Natural killer cell (primary cell): Measurements from ENCODE around the gene TNP1. TPM values are rescaled to one million over a fixed set of nuclear protein-coding genes. Genes with fewer than 3 reads are reported as not detected.

Experiments
- ATAC-seq, 3 donors: fragments of 150-1000 bp in 2 of 3; fragments of 200-7000 bp in 1 of 3; cut with Tn5 transposase; 1 replicate in 1 of 3; 2 replicates in 2 of 3; pipeline ENCODE4 v1.10.0; 2021; ENCODE audit warnings: mild to moderate bottlenecking in 2 of 3, moderate library complexity in 2 of 3
- DNase-seq, 2 donors: peaks; one replicate each; pipeline versions ENCODE4 v3.0.0 to v3.0.0-alpha.2; 2013 to 2021; ENCODE audit warnings: mixed read lengths in 1 of 2
- H3K27ac ChIP-seq: one replicate; pipeline ENCODE4 v1.5.1; 2013; ENCODE audit warnings: mild to moderate bottlenecking, low read length
- H3K27me3 ChIP-seq: one replicate; pipeline ENCODE4 v1.6.1; 2013; ENCODE audit warnings: low read length; ENCODE audit not compliant: control insufficient read depth, insufficient read depth
- H3K36me3 ChIP-seq: one replicate; pipeline ENCODE4 v1.6.1; 2013; ENCODE audit warnings: low read length; ENCODE audit not compliant: control insufficient read depth, insufficient read depth
- H3K4me1 ChIP-seq: one replicate; pipeline ENCODE4 v1.6.1; 2013; ENCODE audit warnings: low read length; ENCODE audit not compliant: control insufficient read depth, insufficient read depth
- H3K4me3 ChIP-seq: one replicate; pipeline ENCODE4 v1.5.1; 2013; ENCODE audit warnings: low read length
- H3K9me3 ChIP-seq: one replicate; pipeline ENCODE4 v1.6.1; 2013; ENCODE audit warnings: low read length; ENCODE audit not compliant: control insufficient read depth, insufficient read depth
- H3K27ac Mint-ChIP-seq, 2 donors: one replicate each; pipeline ENCODE4 v1.8.0; 2022; ENCODE audit warnings: mild to moderate bottlenecking in 2 of 2, mixed read lengths in 2 of 2, moderate library complexity in 1 of 2
- H3K27me3 Mint-ChIP-seq, 2 donors: one replicate each; pipeline ENCODE4 v1.8.0; 2022; ENCODE audit warnings: low read depth in 2 of 2, mixed read lengths in 2 of 2
- H3K36me3 Mint-ChIP-seq: one replicate; pipeline ENCODE4 v1.8.0; 2022; ENCODE audit warnings: mixed read lengths
- H3K4me1 Mint-ChIP-seq, 2 donors: one replicate each; pipeline ENCODE4 v1.8.0; 2022; ENCODE audit warnings: mixed read lengths in 2 of 2
- H3K4me3 Mint-ChIP-seq: one replicate; pipeline ENCODE4 v1.8.0; 2022; ENCODE audit warnings: mild to moderate bottlenecking, moderate library complexity, mixed read lengths
- H3K9me3 Mint-ChIP-seq, 2 donors: one replicate each; pipeline ENCODE4 v1.8.0; 2022; ENCODE audit warnings: mixed read lengths in 2 of 2
- WGBS: methylation state at CpG from one replicate; pipeline ENCODE4 v1.1.7; 2013; ENCODE audit warnings: missing lambda C conversion rate; ENCODE audit not compliant: insufficient coverage; 5-methylcytosine and 5-hydroxymethylcytosine counted together
- intact Hi-C: fragments of 100-400 bp; cut with micrococcal nuclease; formaldehyde crosslinking; loops from one replicate; pipeline ENCODE4 v1.14.2; 2022
- total RNA-seq, 4 donors: library from RNA; stranded (reverse); fragments of 120-200 nt in 1 of 4; gene quantifications; one replicate each; pipeline versions ENCODE4 v1.2.3 to v1.2.4, GENCODE V29; 2013 to 2022
- TF ChIP-seq, protein P1 (sequence below): fragments of 200-600 bp; IDR thresholded peaks from one replicate; pipeline ENCODE4 v1.8.0; 2022; ENCODE audit warnings: antibody characterized with exemption

The TNP1 gene
- total RNA-seq, 3 donors from 2014 or later (not counting 1 experiment from before 2014, with no cell fraction given), result not detected

DNA sequence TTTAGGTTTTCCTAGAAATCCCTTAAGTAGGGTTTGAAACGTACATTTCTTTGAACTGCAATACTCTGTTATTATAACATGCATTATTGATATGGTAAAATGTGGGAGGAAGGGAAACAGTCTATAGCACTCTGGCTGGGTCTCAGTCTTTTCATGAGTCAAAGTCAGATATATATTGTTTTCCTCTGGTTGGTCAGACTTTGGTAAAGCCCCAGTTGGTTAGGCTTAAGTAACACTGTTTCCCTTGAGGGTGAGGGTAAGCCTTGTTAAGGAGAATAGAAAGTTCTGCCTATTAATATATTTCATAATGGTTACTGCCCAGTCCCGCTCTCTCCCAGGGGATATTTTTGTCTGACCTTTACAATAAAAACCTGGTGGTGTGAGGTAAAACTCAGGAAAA is 44.7 kb upstream of the TNP1 start:
- Mint-ChIP-seq H3K27ac (no peak overlapping the region), H3K36me3 (peaks cover 5% of the 10 kb centered on the region), H3K9me3 (peaks cover 4 to 8% of the 10 kb centered on the region in 2 donors), H3K4me3 (no peak overlapping the region), H3K4me1 (no peaks in the 10 kb centered on the region), H3K27me3 (peaks cover 0 to 2% of the 10 kb centered on the region in 2 donors)
- intact Hi-C loops, result no loop called here
- ATAC-seq (no peak), DNase-seq (no peak)
- peaks cover 13% of the 10 kb centered on the region for H3K9me3 ChIP-seq
- no peaks in the 10 kb centered on the region for H3K27me3 ChIP-seq
- WGBS, result 63% methylated on average over 1 of the region's 2 CpGs
- no peak overlapping the region for H3K4me3 ChIP-seq
- no peak overlapping the region for H3K27ac ChIP-seq
- no peaks in the 10 kb centered on the region for H3K36me3 ChIP-seq
- no peaks in the 10 kb centered on the region for H3K4me1 ChIP-seq
- TF ChIP-seq, protein P1, sequence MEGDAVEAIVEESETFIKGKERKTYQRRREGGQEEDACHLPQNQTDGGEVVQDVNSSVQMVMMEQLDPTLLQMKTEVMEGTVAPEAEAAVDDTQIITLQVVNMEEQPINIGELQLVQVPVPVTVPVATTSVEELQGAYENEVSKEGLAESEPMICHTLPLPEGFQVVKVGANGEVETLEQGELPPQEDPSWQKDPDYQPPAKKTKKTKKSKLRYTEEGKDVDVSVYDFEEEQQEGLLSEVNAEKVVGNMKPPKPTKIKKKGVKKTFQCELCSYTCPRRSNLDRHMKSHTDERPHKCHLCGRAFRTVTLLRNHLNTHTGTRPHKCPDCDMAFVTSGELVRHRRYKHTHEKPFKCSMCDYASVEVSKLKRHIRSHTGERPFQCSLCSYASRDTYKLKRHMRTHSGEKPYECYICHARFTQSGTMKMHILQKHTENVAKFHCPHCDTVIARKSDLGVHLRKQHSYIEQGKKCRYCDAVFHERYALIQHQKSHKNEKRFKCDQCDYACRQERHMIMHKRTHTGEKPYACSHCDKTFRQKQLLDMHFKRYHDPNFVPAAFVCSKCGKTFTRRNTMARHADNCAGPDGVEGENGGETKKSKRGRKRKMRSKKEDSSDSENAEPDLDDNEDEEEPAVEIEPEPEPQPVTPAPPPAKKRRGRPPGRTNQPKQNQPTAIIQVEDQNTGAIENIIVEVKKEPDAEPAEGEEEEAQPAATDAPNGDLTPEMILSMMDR, result no peak

DNA sequence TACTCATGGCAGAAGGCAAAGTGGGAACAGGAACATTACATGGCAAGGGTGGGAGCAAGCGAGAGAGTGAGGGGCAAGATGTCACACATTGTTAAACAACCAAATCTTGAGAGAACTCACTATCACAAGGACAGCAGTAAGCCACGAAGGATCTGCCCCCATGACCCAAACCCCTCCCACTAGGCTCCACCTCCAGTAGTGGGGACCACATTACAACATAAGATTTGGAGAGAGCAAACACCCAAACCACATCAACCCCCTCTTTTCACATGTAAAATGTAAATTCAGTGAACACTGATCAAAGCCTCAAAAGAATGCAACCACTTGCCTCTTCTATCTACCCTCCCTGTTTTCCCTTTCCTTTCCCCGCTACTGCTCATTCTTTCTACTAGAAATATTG is 43.6 kb upstream of the TNP1 start:
- DNase-seq, result no peak

DNA sequence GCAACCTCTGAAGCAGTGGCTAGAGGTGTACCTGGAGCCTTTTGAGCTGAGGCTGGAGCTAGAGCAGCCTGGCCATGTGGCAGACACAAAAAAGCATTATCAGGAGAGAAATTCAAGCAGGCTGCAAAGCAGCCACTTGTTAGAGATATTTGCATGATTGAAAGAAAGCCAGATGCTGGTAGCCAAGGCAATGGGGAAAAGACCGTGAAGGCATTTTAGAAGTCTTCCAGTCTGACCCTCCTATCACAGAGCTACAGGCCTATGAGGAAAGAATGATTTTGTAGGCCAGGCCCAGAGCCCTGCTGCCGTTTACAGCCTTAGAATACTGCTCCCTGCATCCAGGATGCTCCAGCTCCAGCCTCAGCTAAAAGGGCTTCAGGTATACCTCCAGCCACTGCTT is 41.4 kb upstream of the TNP1 start:
- Histone ChIP-seq H3K4me3 (no peak overlapping the region), H3K27ac (no peak overlapping the region), H3K27me3 (no peaks in the 10 kb centered on the region), H3K4me1 (no peaks in the 10 kb centered on the region), H3K36me3 (no peaks in the 10 kb centered on the region), H3K9me3 (peaks cover 13% of the 10 kb centered on the region)
- TF ChIP-seq, protein P1, result no peak
- peaks cover 0 to 4% of the 10 kb centered on the region in 2 donors for H3K4me1 Mint-ChIP-seq
- no peak overlapping the region for H3K4me3 Mint-ChIP-seq
- H3K9me3 Mint-ChIP-seq, result peaks cover 4 to 8% of the 10 kb centered on the region in 2 donors
- DNase-seq (no peak), ATAC-seq (no peak)
- intact Hi-C loops, result no loop called here
- H3K36me3 Mint-ChIP-seq, result peaks cover 5% of the 10 kb centered on the region
- peaks cover 0 to 2% of the 10 kb centered on the region in 2 donors for H3K27me3 Mint-ChIP-seq
- no peak overlapping the region for H3K27ac Mint-ChIP-seq
- 95% methylated on average over 2 of the region's 2 CpGs for WGBS

More for the DNA sequence above, 43.6 kb upstream of the TNP1 start:
- Mint-ChIP-seq H3K9me3 (peaks cover 4 to 8% of the 10 kb centered on the region in 2 donors), H3K27me3 (peaks cover 0 to 2% of the 10 kb centered on the region in 2 donors), H3K36me3 (peaks cover 5% of the 10 kb centered on the region), H3K27ac (no peak overlapping the region), H3K4me3 (no peak overlapping the region), H3K4me1 (no peaks in the 10 kb centered on the region)
- H3K27me3 ChIP-seq, result no peaks in the 10 kb centered on the region
- TF ChIP-seq, protein P1, result no peak
- no peak for ATAC-seq
- no peaks in the 10 kb centered on the region for H3K36me3 ChIP-seq
- H3K9me3 ChIP-seq, result peaks cover 13% of the 10 kb centered on the region
- intact Hi-C loops, result no loop called here
- H3K27ac ChIP-seq, result no peak overlapping the region
- 83% methylated on average over 3 of the region's 3 CpGs for WGBS
- H3K4me3 ChIP-seq, result no peak overlapping the region
- H3K4me1 ChIP-seq, result no peaks in the 10 kb centered on the region

DNA sequence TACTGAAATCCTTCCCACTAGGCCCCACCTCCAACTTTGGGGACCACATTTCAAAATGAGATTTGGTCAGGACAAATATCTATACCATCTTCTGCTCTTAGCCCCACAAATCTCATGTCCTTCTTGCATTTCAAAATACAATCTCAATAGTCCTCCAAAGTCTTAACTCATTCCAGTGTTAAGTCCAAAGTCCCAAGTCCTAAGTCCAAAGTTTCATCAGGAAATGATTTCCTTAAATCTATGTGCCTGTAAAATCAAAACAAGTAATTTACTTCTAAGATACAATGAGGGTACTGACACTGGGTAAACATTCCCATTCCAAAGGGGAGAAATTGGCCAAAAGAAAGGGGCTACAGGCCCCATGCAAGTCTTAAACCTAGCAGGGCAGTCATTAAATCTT is 40.5 kb upstream of the TNP1 start:
- no peaks in the 10 kb centered on the region for H3K27me3 ChIP-seq
- H3K9me3 Mint-ChIP-seq, result peaks cover 4 to 8% of the 10 kb centered on the region in 2 donors
- peaks cover 13% of the 10 kb centered on the region for H3K9me3 ChIP-seq
- no peaks in the 10 kb centered on the region for H3K4me1 ChIP-seq
- ATAC-seq (no peak), DNase-seq (no peak)
- intact Hi-C loops, result no loop called here
- H3K36me3 Mint-ChIP-seq, result peaks cover 5% of the 10 kb centered on the region
- H3K27ac Mint-ChIP-seq, result no peak overlapping the region
- no peaks in the 10 kb centered on the region for H3K36me3 ChIP-seq
- no peak overlapping the region for H3K27ac ChIP-seq
- peaks cover 0 to 4% of the 10 kb centered on the region in 2 donors for H3K27me3 Mint-ChIP-seq
- H3K4me3 Mint-ChIP-seq, result no peak overlapping the region
- TF ChIP-seq, protein P1, result no peak
- peaks cover 0 to 4% of the 10 kb centered on the region in 2 donors for H3K4me1 Mint-ChIP-seq
- H3K4me3 ChIP-seq, result no peak overlapping the region
